Breast epithelium (tissue), 3 donors: ENCODE data around the gene RTN4.

Experiments used
- CTCF ChIP-seq, 3 donors: fragments of 450-650 bp; IDR thresholded peaks; one replicate each; pipeline ENCODE4 v1.5.1; 2016 to 2017; ENCODE audit warnings: antibody characterized with exemption in 3 of 3, mild to moderate bottlenecking in 3 of 3, moderate library complexity in 3 of 3
- POLR2A ChIP-seq: fragments of 450-650 bp; IDR thresholded peaks from one replicate; pipeline ENCODE4 v1.6.1; 2016; ENCODE audit warnings: antibody characterized with exemption, mild to moderate bottlenecking, moderate library complexity

- TF ChIP-seq CTCF (IDR thresholded peaks at IDR 0.05): no peak
- TF ChIP-seq POLR2A: no peak
Observed at GRCh38 chr2:55076721-55077120, 26.5 kb upstream of the RTN4 start.
